Caco-2 (cell line): Measurements from ENCODE around the gene SLC27A4. TPM values are rescaled to one million over a fixed set of nuclear protein-coding genes. Genes with fewer than 3 reads are reported as not detected.

Source experiments
- BruUV-seq: library from RNA; stranded (reverse); fragments of 400-500 nt; replicated peaks from 2 replicates; lab custom pipeline; 2021; lab: Mats Ljungman, UMichigan
- CTCF ChIA-PET: fragments of 300-600 bp; sonication (Branson Sonifier 250); formaldehyde crosslinking; loops from one replicate; lab custom pipeline; 2022; ENCODE audit warnings: antibody characterized with exemption; lab: Charles Lee
- POLR2A ChIA-PET: fragments of 300-600 bp; sonication (Branson Sonifier 250); formaldehyde crosslinking; loops from one replicate; lab custom pipeline; 2022; ENCODE audit warnings: antibody characterized with exemption; lab: Charles Lee
- DNase-seq, 2 experiments: peaks; one replicate each; pipeline versions ENCODE4 v3.0.0 to v3.0.0-alpha.2; 2020 to 2022
- H3K27me3 ChIP-seq: replicated peaks from 2 replicates; pipeline ENCODE4 v1.6.0; 2011; ENCODE audit warnings: low read length; ENCODE audit not compliant: control insufficient read depth, insufficient read depth
- H3K36me3 ChIP-seq: 2 replicates; pipeline ENCODE4 v1.5.1; 2011; ENCODE audit warnings: low read length; ENCODE audit not compliant: control insufficient read depth, insufficient read depth
- H3K4me1 ChIP-seq: fragments of 250-450 bp; sonication (Bioruptor Pico); 2 replicates; pipeline ENCODE4 v1.5.1; 2020; ENCODE audit warnings: mild to moderate bottlenecking
- H3K4me3 ChIP-seq: 2 replicates; pipeline ENCODE4 v1.5.1; 2011; ENCODE audit warnings: low read depth, mild to moderate bottlenecking, control low read depth, low read length
- H3K9me3 ChIP-seq: fragments of 250-450 bp; sonication (Bioruptor Pico); 2 replicates; pipeline ENCODE4 v1.5.1; 2020; ENCODE audit warnings: mild to moderate bottlenecking, moderate library complexity
- H3K27ac Mint-ChIP-seq: one replicate; pipeline ENCODE4 v1.8.0; 2022; ENCODE audit warnings: mixed read lengths; ENCODE audit not compliant: unreplicated experiment
- H3K27me3 Mint-ChIP-seq: one replicate; pipeline ENCODE4 v1.8.0; 2022; ENCODE audit warnings: mixed read lengths; ENCODE audit not compliant: insufficient read depth, unreplicated experiment
- H3K36me3 Mint-ChIP-seq: one replicate; pipeline ENCODE4 v1.8.0; 2022; ENCODE audit warnings: mild to moderate bottlenecking, mixed read lengths; ENCODE audit not compliant: insufficient read depth, unreplicated experiment
- H3K4me1 Mint-ChIP-seq: one replicate; pipeline ENCODE4 v1.8.0; 2022; ENCODE audit warnings: low read depth, mixed read lengths; ENCODE audit not compliant: unreplicated experiment
- H3K4me3 Mint-ChIP-seq: one replicate; pipeline ENCODE4 v1.8.0; 2022; ENCODE audit warnings: mild to moderate bottlenecking, moderate library complexity, mixed read lengths; ENCODE audit not compliant: unreplicated experiment
- H3K9me3 Mint-ChIP-seq: one replicate; pipeline ENCODE4 v1.8.0; 2022; ENCODE audit warnings: mixed read lengths; ENCODE audit not compliant: unreplicated experiment
- CTCF ChIP-seq, 2 experiments: fragments of 200-600 bp in 1 of 2; IDR thresholded peaks; 1 replicate in 1 of 2; 2 replicates in 1 of 2; pipeline versions ENCODE4 v1.5.1 to v1.8.0; 2011 to 2022; ENCODE audit warnings: antibody characterized with exemption in 1 of 2, control low read depth in 1 of 2, inconsistent platforms in 1 of 2, low read depth in 1 of 2, low read length in 1 of 2, mild to moderate bottlenecking in 1 of 2, moderate library complexity in 1 of 2; ENCODE audit not compliant: insufficient read depth in 1 of 2, severe bottlenecking in 1 of 2, unreplicated experiment in 1 of 2
- intact Hi-C: fragments of 100-400 bp; cut with micrococcal nuclease; formaldehyde crosslinking; loops from one replicate; pipeline ENCODE4 v1.10.0; 2022; ENCODE audit not compliant: unreplicated experiment
- total RNA-seq: library from RNA; stranded (reverse); gene quantifications from 2 replicates; pipeline ENCODE4 v1.2.3, GENCODE V29; 2022

Gene SLC27A4
- total RNA-seq, 1 experiment from 2014 or later = 22.8 TPM

GRCh38 chr9:128355451-128355850, 15.1 kb downstream of the SLC27A4 start:
- CTCF ChIA-PET = interaction anchor here (1.1 kb wide), 1 partner anchor 65 kb away, joined by 6 read pairs; the partner anchor contains the start of gene CERCAM
- POLR2A ChIA-PET = no interaction called here
- no peaks in the 10 kb centered on the region for H3K4me1 Mint-ChIP-seq
- no peak for TF ChIP-seq CTCF (IDR thresholded peaks at IDR 0.05; ENCODE audit: insufficient read depth in 1 of 2, low read depth in 1 of 2, low read length in 1 of 2, severe bottlenecking in 1 of 2, unreplicated experiment in 1 of 2)
- Histone ChIP-seq H3K36me3 (no peaks in the 10 kb centered on the region), H3K4me1 (no peaks in the 10 kb centered on the region), H3K27me3 (no peaks in the 10 kb centered on the region), H3K4me3 (no peak overlapping the region), H3K9me3 (no peaks in the 10 kb centered on the region)
- H3K9me3 Mint-ChIP-seq = no peaks in the 10 kb centered on the region
- intact Hi-C loops = no loop called here
- H3K27me3 Mint-ChIP-seq = no peaks in the 10 kb centered on the region
- no peak overlapping the region for H3K27ac Mint-ChIP-seq
- BruUV-seq = no TSS peak
- no peak for DNase-seq
- H3K36me3 Mint-ChIP-seq = peaks cover 30% of the 10 kb centered on the region
- H3K4me3 Mint-ChIP-seq = no peak overlapping the region

- H3K9me3 ChIP-seq = no peaks in the 10 kb centered on the region
- H3K4me1 ChIP-seq = peaks cover 8% of the 10 kb centered on the region; the same call in 1 of the 2 replicates
- Mint-ChIP-seq H3K4me1 (peaks cover 7% of the 10 kb centered on the region), H3K9me3 (no peaks in the 10 kb centered on the region), H3K27ac (no peak overlapping the region), H3K36me3 (peaks cover 31% of the 10 kb centered on the region), H3K27me3 (no peaks in the 10 kb centered on the region), H3K4me3 (no peak overlapping the region)
- TF ChIP-seq CTCF (IDR thresholded peaks at IDR 0.05; ENCODE audit: insufficient read depth in 1 of 2, low read depth in 1 of 2, low read length in 1 of 2, severe bottlenecking in 1 of 2, unreplicated experiment in 1 of 2) = no peak
- no peaks in the 10 kb centered on the region for H3K36me3 ChIP-seq
- no TSS peak for BruUV-seq
- ChIA-PET CTCF (no interaction called here), POLR2A (no interaction called here)
- DNase-seq = no peak
- no peak overlapping the region for H3K4me3 ChIP-seq
- intact Hi-C loops = no loop called here
- no peaks in the 10 kb centered on the region for H3K27me3 ChIP-seq
Measured at GRCh38 chr9:128358090-128358489, 17.8 kb downstream of the SLC27A4 start.

GRCh38 chr9:128358861-128359260, 18.5 kb downstream of the SLC27A4 start:
- no peak overlapping the region for H3K27ac Mint-ChIP-seq
- H3K4me1 Mint-ChIP-seq = peaks cover 7% of the 10 kb centered on the region
- Histone ChIP-seq H3K4me3 (no peak overlapping the region), H3K4me1 (peaks cover 8% of the 10 kb centered on the region; the same call in 1 of the 2 replicates), H3K27me3 (no peaks in the 10 kb centered on the region), H3K36me3 (no peaks in the 10 kb centered on the region), H3K9me3 (no peaks in the 10 kb centered on the region)
- no peak overlapping the region for H3K4me3 Mint-ChIP-seq
- BruUV-seq = no TSS peak
- no peaks in the 10 kb centered on the region for H3K27me3 Mint-ChIP-seq
- no peaks in the 10 kb centered on the region for H3K9me3 Mint-ChIP-seq
- intact Hi-C loops = no loop called here
- TF ChIP-seq CTCF (IDR thresholded peaks at IDR 0.05; ENCODE audit: insufficient read depth in 1 of 2, low read depth in 1 of 2, low read length in 1 of 2, severe bottlenecking in 1 of 2, unreplicated experiment in 1 of 2) = no peak
- ChIA-PET POLR2A (no interaction called here), CTCF (no interaction called here)
- peaks cover 29% of the 10 kb centered on the region for H3K36me3 Mint-ChIP-seq
- no peak for DNase-seq
